ENCODE measurements around the gene ARHGEF25.

The ARHGEF25 gene

DNA sequence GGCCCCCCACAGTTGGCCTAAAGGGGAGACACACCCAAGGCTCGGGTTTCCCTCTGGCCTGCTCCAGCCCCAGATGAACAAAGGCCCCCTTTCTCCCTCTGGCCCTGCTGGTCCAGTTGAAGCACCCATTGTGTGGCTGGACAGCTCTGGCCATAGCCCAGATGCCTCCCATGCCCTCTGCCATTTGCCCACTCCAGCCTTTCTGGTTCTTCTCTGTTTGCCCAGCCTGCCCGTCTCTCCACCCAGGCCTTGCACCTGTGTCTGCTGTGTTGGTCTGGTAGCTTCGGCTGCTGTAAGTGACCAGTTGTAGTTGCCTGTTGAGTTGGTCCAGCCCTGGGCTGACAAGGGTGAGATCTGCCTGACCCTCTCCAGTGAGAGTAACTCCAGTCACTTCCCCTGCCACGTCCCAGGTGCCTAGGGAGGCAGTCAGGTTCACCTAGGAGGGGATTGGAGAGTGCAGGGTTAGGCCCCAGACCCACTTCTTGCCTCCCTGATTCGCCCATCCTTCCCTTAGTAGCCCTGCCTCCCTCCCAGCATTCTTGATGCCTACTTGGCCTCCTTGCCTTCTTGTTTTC lies 18.7 kb downstream of the ARHGEF25 start:
- peaks cover 3% of the 10 kb centered on the region; the same call in 1 of the 2 replicates for H3K79me2 ChIP-seq (ENCODE audit: insufficient read depth, low read depth)
- H2AFZ ChIP-seq (ENCODE audit: low read depth): no peak overlapping the region
- no peaks in the 10 kb centered on the region for H3K27me3 ChIP-seq (ENCODE audit: insufficient read depth, low read depth)
- no peaks in the 10 kb centered on the region; the same call in 1 of the 2 replicates for H3K36me3 ChIP-seq (ENCODE audit: insufficient read depth)
- H3K9ac ChIP-seq: no peak overlapping the region
- no peak overlapping the region for H3K4me3 ChIP-seq (IDR thresholded peaks at IDR 0.05; ENCODE audit: insufficient read depth, low read depth, low read length)
- no peak overlapping the region for H3K27ac ChIP-seq
- H4K20me1 ChIP-seq (ENCODE audit: insufficient read depth): no peaks in the 10 kb centered on the region
- TF ChIP-seq, protein P1, sequence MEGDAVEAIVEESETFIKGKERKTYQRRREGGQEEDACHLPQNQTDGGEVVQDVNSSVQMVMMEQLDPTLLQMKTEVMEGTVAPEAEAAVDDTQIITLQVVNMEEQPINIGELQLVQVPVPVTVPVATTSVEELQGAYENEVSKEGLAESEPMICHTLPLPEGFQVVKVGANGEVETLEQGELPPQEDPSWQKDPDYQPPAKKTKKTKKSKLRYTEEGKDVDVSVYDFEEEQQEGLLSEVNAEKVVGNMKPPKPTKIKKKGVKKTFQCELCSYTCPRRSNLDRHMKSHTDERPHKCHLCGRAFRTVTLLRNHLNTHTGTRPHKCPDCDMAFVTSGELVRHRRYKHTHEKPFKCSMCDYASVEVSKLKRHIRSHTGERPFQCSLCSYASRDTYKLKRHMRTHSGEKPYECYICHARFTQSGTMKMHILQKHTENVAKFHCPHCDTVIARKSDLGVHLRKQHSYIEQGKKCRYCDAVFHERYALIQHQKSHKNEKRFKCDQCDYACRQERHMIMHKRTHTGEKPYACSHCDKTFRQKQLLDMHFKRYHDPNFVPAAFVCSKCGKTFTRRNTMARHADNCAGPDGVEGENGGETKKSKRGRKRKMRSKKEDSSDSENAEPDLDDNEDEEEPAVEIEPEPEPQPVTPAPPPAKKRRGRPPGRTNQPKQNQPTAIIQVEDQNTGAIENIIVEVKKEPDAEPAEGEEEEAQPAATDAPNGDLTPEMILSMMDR (conservative IDR thresholded peaks at IDR 0.05; ENCODE audit: low read depth, low read length): no peak
- H3K4me2 ChIP-seq: no peak overlapping the region
- H3K4me1 ChIP-seq (ENCODE audit: low read depth, poor library complexity, severe bottlenecking): peaks cover 14% of the 10 kb centered on the region

DNA sequence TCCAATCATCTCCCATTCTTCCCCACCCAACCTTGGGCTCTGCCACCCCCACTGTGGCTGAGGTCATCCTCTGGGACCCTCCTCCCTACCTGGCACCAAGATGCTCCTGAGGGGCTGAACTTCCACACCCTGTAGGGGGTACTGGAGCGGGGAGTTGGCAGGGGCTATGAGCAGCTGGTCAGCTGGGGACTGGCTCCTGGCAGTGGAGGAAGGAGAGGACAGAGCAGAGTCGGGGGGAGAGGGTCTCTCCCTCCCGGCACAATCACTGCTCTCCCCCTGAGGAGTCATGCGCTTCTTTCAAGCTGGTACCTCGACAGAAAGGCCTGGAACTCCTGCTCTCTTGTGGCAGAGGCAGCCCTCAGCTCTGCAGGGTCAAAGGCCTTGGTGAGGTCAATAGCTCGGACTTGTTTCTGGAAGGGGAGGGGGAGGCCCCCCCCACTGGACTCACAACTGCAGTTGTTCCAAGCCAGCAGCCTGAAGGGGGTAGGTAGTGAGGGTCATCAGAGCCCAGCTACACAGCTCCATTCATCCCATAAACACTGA lies 19.7 kb downstream of the ARHGEF25 start:
- Histone ChIP-seq H3K4me3 (IDR thresholded peaks at IDR 0.05; ENCODE audit: insufficient read depth, low read depth, low read length) (no peak overlapping the region), H2AFZ (ENCODE audit: low read depth) (no peak overlapping the region), H4K20me1 (ENCODE audit: insufficient read depth) (no peaks in the 10 kb centered on the region), H3K79me2 (ENCODE audit: insufficient read depth, low read depth) (peaks cover 3% of the 10 kb centered on the region; the same call in 1 of the 2 replicates), H3K4me1 (ENCODE audit: low read depth, poor library complexity, severe bottlenecking) (peaks cover 14% of the 10 kb centered on the region), H3K36me3 (ENCODE audit: insufficient read depth) (no peaks in the 10 kb centered on the region; the same call in 1 of the 2 replicates), H3K4me2 (peak overlapping the region; percentile 73; the same call in 1 of the 2 replicates), H3K27ac (no peak overlapping the region), H3K27me3 (ENCODE audit: insufficient read depth, low read depth) (no peaks in the 10 kb centered on the region), H3K9ac (no peak overlapping the region)
- TF ChIP-seq, protein P1 (conservative IDR thresholded peaks at IDR 0.05; ENCODE audit: low read depth, low read length): no peak

DNA sequence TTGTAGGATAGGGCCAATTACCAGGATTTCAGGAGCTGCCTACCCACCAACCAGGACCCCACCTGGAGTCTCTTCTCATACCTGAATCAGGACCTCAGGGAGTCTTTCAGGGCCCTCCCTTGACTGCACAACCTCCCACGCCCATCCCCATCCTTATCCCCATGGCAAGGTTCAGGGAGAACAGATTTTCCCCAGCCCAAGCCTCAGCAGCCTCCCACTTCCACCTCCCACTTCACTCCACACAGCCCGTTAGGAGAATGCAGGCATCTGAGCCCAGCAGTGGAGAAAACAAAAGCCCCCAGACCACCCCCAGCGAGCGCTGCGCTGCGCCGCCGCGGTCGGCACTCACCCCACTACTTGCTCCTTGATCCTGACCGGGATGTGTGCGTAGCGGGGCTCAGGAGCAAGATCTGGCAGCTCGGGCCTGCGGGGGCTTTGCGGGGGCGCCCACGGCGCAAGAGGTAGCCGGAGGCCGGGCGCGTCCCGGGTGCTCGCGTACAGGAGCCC lies 20.4 kb downstream of the ARHGEF25 start:
- Histone ChIP-seq H3K4me2 (peak overlapping the region; percentile 73), H2AFZ (ENCODE audit: low read depth) (peak overlapping the region; percentile 93), H3K4me3 (IDR thresholded peaks at IDR 0.05; ENCODE audit: insufficient read depth, low read depth, low read length) (no peak overlapping the region), H3K27ac (no peak overlapping the region), H4K20me1 (ENCODE audit: insufficient read depth) (no peaks in the 10 kb centered on the region), H3K4me1 (ENCODE audit: low read depth, poor library complexity, severe bottlenecking) (peaks cover 14% of the 10 kb centered on the region), H3K79me2 (ENCODE audit: insufficient read depth, low read depth) (peaks cover 3% of the 10 kb centered on the region; the same call in 1 of the 2 replicates), H3K36me3 (ENCODE audit: insufficient read depth) (no peaks in the 10 kb centered on the region; the same call in 1 of the 2 replicates), H3K9ac (peak overlapping the region; percentile 91), H3K27me3 (ENCODE audit: insufficient read depth, low read depth) (no peaks in the 10 kb centered on the region)
- TF ChIP-seq, protein P1 (conservative IDR thresholded peaks at IDR 0.05; ENCODE audit: low read depth, low read length): no peak

DNA sequence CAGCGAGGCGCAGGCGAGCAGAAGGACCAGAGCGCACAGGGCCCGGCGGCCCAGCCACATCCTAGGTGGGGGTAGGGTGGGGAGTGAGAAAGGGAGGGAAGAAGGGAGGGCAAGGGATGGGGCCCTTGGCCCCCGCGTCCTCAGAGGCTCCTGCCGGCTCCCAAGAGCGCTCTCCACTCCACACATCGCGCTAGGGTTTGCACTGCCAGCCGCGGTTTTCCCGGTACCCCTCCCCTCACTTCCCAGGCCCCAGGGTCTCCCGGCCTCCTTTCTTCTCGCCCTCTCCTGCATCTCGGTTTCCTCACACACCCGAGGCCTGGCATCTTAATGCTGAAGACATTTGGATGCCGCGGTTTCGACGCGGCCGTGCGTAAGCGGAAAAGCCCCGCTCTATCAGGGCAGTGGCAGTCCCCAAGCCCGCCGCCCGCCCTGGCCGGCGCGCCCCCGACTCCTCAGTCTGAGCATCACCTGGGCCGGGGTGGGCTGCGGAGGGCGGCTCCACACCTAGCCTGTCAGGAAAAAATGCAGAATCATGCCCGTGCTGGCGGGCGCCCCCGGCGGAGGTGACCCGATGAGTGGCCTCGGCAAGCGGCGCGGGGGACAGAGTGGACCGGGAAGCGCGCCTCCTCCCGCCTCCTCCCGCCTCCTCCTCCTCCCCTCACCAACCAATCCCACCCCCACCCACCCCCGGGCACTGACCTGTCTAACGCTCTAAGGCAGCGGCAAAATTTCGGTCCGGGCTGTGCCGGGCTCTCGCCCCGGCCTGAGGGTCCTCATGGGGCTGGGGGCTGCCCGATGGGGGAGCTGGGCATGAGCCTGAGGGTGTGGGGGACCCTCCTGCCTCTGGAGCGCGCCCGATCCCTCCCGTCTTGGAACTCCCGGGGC lies 21.1 kb downstream of the ARHGEF25 start:
- no peaks in the 10 kb centered on the region; the same call in 1 of the 2 replicates for H3K36me3 ChIP-seq (ENCODE audit: insufficient read depth)
- H3K4me1 ChIP-seq (ENCODE audit: low read depth, poor library complexity, severe bottlenecking): peaks cover 14% of the 10 kb centered on the region
- no peaks in the 10 kb centered on the region for H3K27me3 ChIP-seq (ENCODE audit: insufficient read depth, low read depth)
- peak overlapping the region; percentile 53 for H3K27ac ChIP-seq
- peak overlapping the region; percentile 93 for H2AFZ ChIP-seq (ENCODE audit: low read depth)
- TF ChIP-seq, protein P1 (conservative IDR thresholded peaks at IDR 0.05; ENCODE audit: low read depth, low read length): no peak
- H3K79me2 ChIP-seq (ENCODE audit: insufficient read depth, low read depth): peaks cover 3% of the 10 kb centered on the region; the same call in 1 of the 2 replicates
- H3K4me2 ChIP-seq: peak overlapping the region; percentile 73
- H3K4me3 ChIP-seq (IDR thresholded peaks at IDR 0.05; ENCODE audit: insufficient read depth, low read depth, low read length): no peak overlapping the region
- no peaks in the 10 kb centered on the region for H4K20me1 ChIP-seq (ENCODE audit: insufficient read depth)
- peak overlapping the region; percentile 91 for H3K9ac ChIP-seq
